HEK293T (cell line): ENCODE data around the gene C10orf95.

ENCODE experiments used
- CTCF ChIA-PET: fragments of 350-600 bp; formaldehyde crosslinking; extraction: SDS; loops from one replicate; lab custom pipeline; 2021; ENCODE audit warnings: antibody characterized with exemption, inconsistent platforms; lab: Yijun Ruan, JAX
- POLR2A ChIA-PET: fragments of 350-600 bp; formaldehyde crosslinking; extraction: SDS; loops from one replicate; lab custom pipeline; 2020; ENCODE audit warnings: antibody characterized with exemption, inconsistent platforms; lab: Yijun Ruan, JAX
- DNase-seq: peaks from one replicate; pipeline ENCODE4 v3.0.0; 2012; ENCODE audit warnings: mixed read lengths; ENCODE audit errors: extremely low spot score
- ARNT ChIP-seq: fragments of 450-650 bp; IDR thresholded peaks from 2 replicates; pipeline ENCODE4 v1.6.1; 2017; ENCODE audit warnings: mild to moderate bottlenecking
- BHLHE40 ChIP-seq: fragments of 450-650 bp; IDR thresholded peaks from 2 replicates; pipeline ENCODE4 v1.6.1; 2016; ENCODE audit warnings: mild to moderate bottlenecking, moderate library complexity, borderline replicate concordance
- CTBP1 ChIP-seq: fragments of 450-650 bp; IDR thresholded peaks from 2 replicates; pipeline ENCODE4 v1.6.1; 2016; ENCODE audit warnings: borderline replicate concordance
- FOXA1 ChIP-seq: fragments of 450-650 bp; IDR thresholded peaks from 2 replicates; pipeline ENCODE4 v1.6.1; 2016; ENCODE audit warnings: mild to moderate bottlenecking
- FOXK2 ChIP-seq: fragments of 450-650 bp; IDR thresholded peaks from 2 replicates; pipeline ENCODE4 v1.6.1; 2016; ENCODE audit warnings: mild to moderate bottlenecking
- FOXM1 ChIP-seq: fragments of 450-650 bp; IDR thresholded peaks from 2 replicates; pipeline ENCODE4 v1.6.1; 2017; ENCODE audit warnings: mild to moderate bottlenecking, borderline replicate concordance
- HDGF ChIP-seq: fragments of 450-650 bp; IDR thresholded peaks from 2 replicates; pipeline ENCODE4 v1.6.1; 2017; ENCODE audit warnings: antibody characterized with exemption, borderline replicate concordance
- L3MBTL2 ChIP-seq: fragments of 450-650 bp; conservative IDR thresholded peaks from 2 replicates; pipeline ENCODE4 v1.6.1; 2016; ENCODE audit warnings: mild to moderate bottlenecking
- LEF1 ChIP-seq: fragments of 450-650 bp; IDR thresholded peaks from 2 replicates; pipeline ENCODE4 v1.6.1; 2017; ENCODE audit warnings: mild to moderate bottlenecking, borderline replicate concordance
- SP1 ChIP-seq: fragments of 450-650 bp; IDR thresholded peaks from 2 replicates; pipeline ENCODE4 v1.6.1; 2017
- SUZ12 ChIP-seq: fragments of 450-650 bp; IDR thresholded peaks from 2 replicates; pipeline ENCODE4 v1.6.1; 2016; ENCODE audit warnings: mild to moderate bottlenecking
- TARDBP ChIP-seq: fragments of 450-650 bp; IDR thresholded peaks from 2 replicates; pipeline ENCODE4 v1.6.1; 2016
- ZNF384 ChIP-seq: fragments of 450-650 bp; IDR thresholded peaks from 2 replicates; pipeline ENCODE4 v1.6.1; 2016
- TF ChIP-seq, protein P1 (sequence below): fragments of 450-650 bp; IDR thresholded peaks from 2 replicates; pipeline ENCODE4 v1.6.1; 2016

The C10orf95 gene

DNA sequence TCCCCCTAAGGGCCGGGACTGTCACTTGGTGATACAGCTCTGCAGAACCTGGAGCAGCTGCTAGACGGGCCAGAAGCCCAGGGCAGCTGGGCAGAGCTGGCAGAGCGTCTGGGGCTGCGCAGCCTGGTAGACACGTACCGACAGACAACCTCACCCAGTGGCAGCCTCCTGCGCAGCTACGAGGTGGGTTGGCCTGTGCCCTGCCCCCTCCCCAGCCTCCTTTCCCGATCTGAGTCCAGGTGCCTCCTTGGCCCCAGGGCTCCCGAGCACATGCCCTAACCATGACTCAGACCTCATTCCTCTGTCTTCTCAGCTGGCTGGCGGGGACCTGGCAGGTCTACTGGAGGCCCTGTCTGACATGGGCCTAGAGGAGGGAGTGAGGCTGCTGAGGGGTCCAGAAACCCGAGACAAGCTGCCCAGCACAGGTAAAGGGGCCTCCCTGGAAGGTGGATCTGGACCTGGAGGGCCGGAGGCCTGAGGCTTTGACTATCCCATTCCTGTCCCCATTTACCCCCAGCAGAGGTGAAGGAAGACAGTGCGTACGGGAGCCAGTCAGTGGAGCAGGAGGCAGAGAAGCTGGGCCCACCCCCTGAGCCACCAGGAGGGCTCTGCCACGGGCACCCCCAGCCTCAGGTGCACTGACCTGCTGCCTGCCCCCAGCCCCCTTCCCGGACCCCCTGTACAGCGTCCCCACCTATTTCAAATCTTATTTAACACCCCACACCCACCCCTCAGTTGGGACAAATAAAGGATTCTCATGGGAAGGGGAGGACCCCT, 49.4 kb downstream of the C10orf95 start:
- DNase-seq = no peak
- POLR2A ChIA-PET = interaction anchor here (0.7 to 1.8 kb wide), 2 partner anchors 19 to 60 kb away, joined by 3 to 6 read pairs; partner anchors contain the start of gene FBXL15
- CTCF ChIA-PET = interaction anchor here (0.6 to 1.3 kb wide), 2 partner anchors 8 to 232 kb away, joined by 3 to 5 read pairs; no protein-coding TSS in a partner anchor
- no peak for TF ChIP-seq ARNT
- no peak for TF ChIP-seq LEF1
- TF ChIP-seq FOXA1 = no peak

- POLR2A ChIA-PET = interaction anchor here (0.7 to 1.4 kb wide), 2 partner anchors 60 to 171 kb away, joined by 3 to 5 read pairs; no protein-coding TSS in a partner anchor
Observed at GRCh38 chr10:102401342-102401654, 50.0 kb downstream of the C10orf95 start.

GRCh38 chr10:102400598-102401341, 50.6 kb downstream of the C10orf95 start:
- ChIA-PET CTCF (interaction anchor here (1.0 to 4.3 kb wide), 7 partner anchors 16 to 170 kb away, joined by 3 to 19 read pairs (median 4); partner anchors contain the start of genes CUEDC2 and FBXL15), POLR2A (interaction anchor here (1.2 to 3.6 kb wide), 3 partner anchors 20 to 171 kb away, joined by 3 to 17 read pairs (median 5); partner anchors contain the start of gene FBXL15)
- TF ChIP-seq BHLHE40 (no peak), LEF1 (no peak), TARDBP (no peak), FOXM1 (no peak), FOXK2 (no peak), SUZ12 (no peak)
- TF ChIP-seq, protein P1, sequence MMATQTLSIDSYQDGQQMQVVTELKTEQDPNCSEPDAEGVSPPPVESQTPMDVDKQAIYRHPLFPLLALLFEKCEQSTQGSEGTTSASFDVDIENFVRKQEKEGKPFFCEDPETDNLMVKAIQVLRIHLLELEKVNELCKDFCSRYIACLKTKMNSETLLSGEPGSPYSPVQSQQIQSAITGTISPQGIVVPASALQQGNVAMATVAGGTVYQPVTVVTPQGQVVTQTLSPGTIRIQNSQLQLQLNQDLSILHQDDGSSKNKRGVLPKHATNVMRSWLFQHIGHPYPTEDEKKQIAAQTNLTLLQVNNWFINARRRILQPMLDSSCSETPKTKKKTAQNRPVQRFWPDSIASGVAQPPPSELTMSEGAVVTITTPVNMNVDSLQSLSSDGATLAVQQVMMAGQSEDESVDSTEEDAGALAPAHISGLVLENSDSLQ = no peak
- no peak for DNase-seq

More at GRCh38 chr10:102401342-102401654, 50.0 kb downstream of the C10orf95 start:
- no peak for TF ChIP-seq CTBP1
- TF ChIP-seq FOXK2 = no peak
- no peak for TF ChIP-seq SP1
- no peak for TF ChIP-seq HDGF
- TF ChIP-seq, protein P1 = no peak
- no peak for TF ChIP-seq SUZ12
- no peak for TF ChIP-seq ZNF384
- CTCF ChIA-PET = interaction anchor here (1.3 to 4.3 kb wide), 2 partner anchors 17 to 232 kb away, joined by 5 to 18 read pairs; no protein-coding TSS in a partner anchor
- no peak for DNase-seq

DNA sequence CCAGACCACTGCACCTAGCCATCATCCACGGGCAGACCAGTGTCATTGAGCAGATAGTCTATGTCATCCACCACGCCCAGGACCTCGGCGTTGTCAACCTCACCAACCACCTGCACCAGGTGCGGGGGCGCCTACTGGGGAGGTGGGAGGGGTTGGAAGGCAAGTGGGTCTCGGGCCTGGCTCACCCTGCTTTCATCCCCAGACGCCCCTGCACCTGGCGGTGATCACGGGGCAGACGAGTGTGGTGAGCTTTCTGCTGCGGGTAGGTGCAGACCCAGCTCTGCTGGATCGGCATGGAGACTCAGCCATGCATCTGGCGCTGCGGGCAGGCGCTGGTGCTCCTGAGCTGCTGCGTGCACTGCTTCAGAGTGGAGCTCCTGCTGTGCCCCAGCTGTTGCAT, 51.3 kb downstream of the C10orf95 start:
- CTCF ChIA-PET = interaction anchor here (0.9 to 4.3 kb wide), 13 partner anchors 9 to 212 kb away, joined by 3 to 19 read pairs (median 4); partner anchors contain the start of genes CUEDC2 and FBXL15
- TF ChIP-seq ARNT (no peak), HDGF (no peak), L3MBTL2 (0 out of 2 replicates have a peak, but pooled peaks have one; percentile 4), BHLHE40 (no peak), TARDBP (no peak), FOXA1 (no peak)
- TF ChIP-seq, protein P1 = no peak
- DNase-seq = no peak
- POLR2A ChIA-PET = interaction anchor here (0.6 to 3.6 kb wide), 8 partner anchors 10 to 170 kb away, joined by 3 to 17 read pairs (median 3); partner anchors contain the start of genes CUEDC2 and FBXL15
